B cell (primary cell): Measurements from ENCODE around the gene PALLD. TPM values are rescaled to one million over a fixed set of nuclear protein-coding genes. Genes with fewer than 3 reads are reported as not detected.

Experiments
- ATAC-seq: fragments of 200-7000 bp; cut with Tn5 transposase; one replicate; pipeline ENCODE4 v1.10.0; 2021; ENCODE audit warnings: low read depth, mild to moderate bottlenecking, moderate number of reproducible peaks, moderate library complexity
- CTCF ChIA-PET: fragments of 350-600 bp; sonication (Branson Sonifier 250); formaldehyde crosslinking; loops from one replicate; lab custom pipeline; 2021; ENCODE audit warnings: antibody characterized with exemption, inconsistent platforms; lab: Charles Lee
- POLR2A ChIA-PET: fragments of 350-600 bp; sonication (Branson Sonifier 250); formaldehyde crosslinking; loops from one replicate; lab custom pipeline; 2021; ENCODE audit warnings: antibody characterized with exemption; lab: Charles Lee
- DNase-seq: peaks from one replicate; pipeline ENCODE4 v3.0.0; 2013
- H2AFZ ChIP-seq: 2 replicates; pipeline ENCODE4 v1.6.1; 2012; ENCODE audit warnings: mild to moderate bottlenecking, low read depth, low read length; ENCODE audit not compliant: insufficient read depth, poor library complexity, severe bottlenecking
- H3K27ac ChIP-seq, 2 donors: 1 replicate in 1 of 2; 2 replicates in 1 of 2; pipeline ENCODE4 v1.5.1; 2012 to 2013; ENCODE audit warnings: low read length in 2 of 2, mild to moderate bottlenecking in 2 of 2, moderate library complexity in 1 of 2
- H3K27me3 ChIP-seq, 4 experiments: fragments of 200-600 bp in 1 of 4; sonication (generic) in 1 of 4; replicated peaks in 1 of 4; 1 replicate in 2 of 4; 2 replicates in 2 of 4; pipeline versions ENCODE4 v1.6.1 to v1.7.0; 2013 to 2016; ENCODE audit warnings: low read length in 3 of 4, mild to moderate bottlenecking in 2 of 4, mixed read lengths in 1 of 4, moderate library complexity in 1 of 4; ENCODE audit not compliant: insufficient read depth in 4 of 4, control insufficient read depth in 3 of 4; ENCODE audit errors: control extremely low read depth in 1 of 4
- H3K36me3 ChIP-seq, 2 experiments: replicated peaks in 1 of 2; 1 replicate in 1 of 2; 2 replicates in 1 of 2; pipeline versions ENCODE4 v1.6.1 to v1.7.1; 2013; ENCODE audit warnings: low read length in 1 of 2; ENCODE audit not compliant: insufficient read depth in 2 of 2, control insufficient read depth in 1 of 2; ENCODE audit errors: control extremely low read depth in 1 of 2, extremely low read depth in 1 of 2
- H3K4me1 ChIP-seq, 2 donors: fragments of 200-600 bp in 1 of 2; sonication (generic) in 1 of 2; 1 replicate in 1 of 2; 2 replicates in 1 of 2; pipeline versions ENCODE4 v1.5.1 to v1.6.1; 2013 to 2017; ENCODE audit warnings: low read length in 2 of 2; ENCODE audit not compliant: control insufficient read depth in 2 of 2, insufficient read depth in 2 of 2
- H3K4me2 ChIP-seq: replicated peaks from 2 replicates; pipeline ENCODE3; 2012; ENCODE audit warnings: mild to moderate bottlenecking, low read depth, low read length; ENCODE audit not compliant: poor library complexity, severe bottlenecking
- H3K4me3 ChIP-seq, 5 experiments: fragments of 200-600 bp in 1 of 5; sonication (generic) in 1 of 5; 1 replicate in 3 of 5; 2 replicates in 2 of 5; pipeline versions ENCODE4 v1.5.1 to v1.7.0; 2011 to 2016; ENCODE audit warnings: low read length in 4 of 5, mild to moderate bottlenecking in 4 of 5, low read depth in 2 of 5, control low read depth in 1 of 5, moderate library complexity in 1 of 5; ENCODE audit not compliant: insufficient read depth in 1 of 5; ENCODE audit errors: control extremely low read depth in 1 of 5, extremely low read depth in 1 of 5
- H3K79me2 ChIP-seq: fragments of 200-600 bp; sonication (generic); one replicate; pipeline ENCODE4 v1.6.0; 2016; ENCODE audit warnings: low read length; ENCODE audit not compliant: control insufficient read depth, insufficient read depth
- H3K9ac ChIP-seq: fragments of 200-600 bp; sonication (generic); 2 replicates; pipeline ENCODE4 v1.6.1; 2017; ENCODE audit warnings: mild to moderate bottlenecking, low read length, moderate library complexity
- H3K9me3 ChIP-seq, 3 donors: one replicate each; pipeline versions ENCODE4 v1.6.1 to v1.7.1; 2013; ENCODE audit warnings: low read length in 2 of 3; ENCODE audit not compliant: control insufficient read depth in 2 of 3, insufficient read depth in 1 of 3; ENCODE audit errors: control extremely low read depth in 1 of 3
- H4K20me1 ChIP-seq: 2 replicates; pipeline ENCODE4 v1.6.0; 2012; ENCODE audit warnings: mild to moderate bottlenecking, low read length; ENCODE audit not compliant: insufficient read depth, control insufficient read depth, poor library complexity, severe bottlenecking
- H3K27ac Mint-ChIP-seq: one replicate; pipeline ENCODE4 v1.8.0; 2021; ENCODE audit warnings: mixed read lengths
- H3K27me3 Mint-ChIP-seq: one replicate; pipeline ENCODE4 v1.8.0; 2021; ENCODE audit warnings: mixed read lengths
- H3K4me1 Mint-ChIP-seq: one replicate; pipeline ENCODE4 v1.8.0; 2021; ENCODE audit warnings: mixed read lengths
- H3K4me3 Mint-ChIP-seq: one replicate; pipeline ENCODE4 v1.8.0; 2021; ENCODE audit warnings: mixed read lengths
- H3K9me3 Mint-ChIP-seq: one replicate; pipeline ENCODE4 v1.8.0; 2022; ENCODE audit warnings: mixed read lengths; ENCODE audit not compliant: insufficient read depth
- CTCF ChIP-seq: fragments of 200-600 bp; IDR thresholded peaks from one replicate; pipeline ENCODE4 v1.8.0; 2022; ENCODE audit warnings: antibody characterized with exemption, mild to moderate bottlenecking
- EZH2 ChIP-seq: IDR thresholded peaks from 2 replicates; pipeline ENCODE4 v1.6.1; 2012; ENCODE audit warnings: borderline replicate concordance, low read depth, mild to moderate bottlenecking, moderate library complexity, low read length; ENCODE audit not compliant: insufficient read depth, poor library complexity, severe bottlenecking
- WGBS: methylation state at CpG from one replicate; pipeline ENCODE4 v1.1.5; 2013; ENCODE audit warnings: missing lambda C conversion rate; ENCODE audit not compliant: insufficient coverage; 5-methylcytosine and 5-hydroxymethylcytosine counted together
- intact Hi-C: fragments of 100-400 bp; cut with micrococcal nuclease; formaldehyde crosslinking; loops from one replicate; pipeline ENCODE4 v1.10.0; 2022
- polyA plus RNA-seq: library from polyadenylated mRNA; depleted of rRNA; stranded (reverse); fragments of >200 nt; gene quantifications from 2 replicates; pipeline ENCODE4 v1.2.3, GENCODE V29; 2012
- total RNA-seq, 2 donors: library from RNA; stranded (reverse); fragments of 120-200 nt in 1 of 2; gene quantifications; 1 replicate in 1 of 2; 2 replicates in 1 of 2; pipeline versions ENCODE4 v1.2.3 to v1.2.4, GENCODE V29; 2013 to 2022

PALLD gene
- total and polyA plus RNA-seq, 2 donors (not counting 1 experiment from before 2014, with no cell fraction given), result 0.63 to 0.71 TPM

GRCh38 chr4:168527560-168527959 is 30.7 kb downstream of the PALLD start:
- no peak for ATAC-seq
- Mint-ChIP-seq H3K4me1 (no peaks in the 10 kb centered on the region), H3K9me3 (no peaks in the 10 kb centered on the region), H3K4me3 (no peak overlapping the region), H3K27me3 (peaks cover 26% of the 10 kb centered on the region), H3K27ac (no peak overlapping the region)
- Histone ChIP-seq H3K9me3 (no peaks in the 10 kb centered on the region), H3K27me3 (no peaks in the 10 kb centered on the region), H3K4me1 (no peaks in the 10 kb centered on the region), H3K36me3 (no peaks in the 10 kb centered on the region), H3K4me2 (no peak overlapping the region), H3K27ac (no peak overlapping the region), H4K20me1 (no peaks in the 10 kb centered on the region), H3K79me2 (no peaks in the 10 kb centered on the region), H3K4me3 (no peak overlapping the region), H2AFZ (no peak overlapping the region), H3K9ac (no peak overlapping the region)
- ChIA-PET CTCF (no interaction called here), POLR2A (no interaction called here)
- 83% methylated on average over 1 of the region's 1 CpG for WGBS
- no peak for DNase-seq
- TF ChIP-seq CTCF, result no peak
- TF ChIP-seq EZH2, result no peak
- intact Hi-C loops, result no loop called here

GRCh38 chr4:168528131-168528949 is 31.5 kb downstream of the PALLD start:
- no peaks in the 10 kb centered on the region for H3K36me3 ChIP-seq
- no peaks in the 10 kb centered on the region for H3K79me2 ChIP-seq
- no peak overlapping the region for H3K4me3 ChIP-seq
- no peak overlapping the region for H3K4me2 ChIP-seq
- no peak overlapping the region for H3K9ac ChIP-seq
- no peak overlapping the region for H3K27ac ChIP-seq
- H3K27me3 ChIP-seq, result no peaks in the 10 kb centered on the region
- no peak for ATAC-seq
- CTCF ChIA-PET, result interaction anchor here (0.7 kb wide), 1 partner anchor 276 kb away, joined by 3 read pairs; no protein-coding TSS in a partner anchor
- 100% methylated on average over 3 of the region's 8 CpGs for WGBS
- peaks cover 26% of the 10 kb centered on the region for H3K27me3 Mint-ChIP-seq
- TF ChIP-seq CTCF (no peak), EZH2 (no peak)
- no peaks in the 10 kb centered on the region for H3K4me1 ChIP-seq
- no peak overlapping the region for H3K27ac Mint-ChIP-seq
- POLR2A ChIA-PET, result no interaction called here
- no peaks in the 10 kb centered on the region for H3K9me3 Mint-ChIP-seq
- intact Hi-C loops, result no loop called here
- no peak overlapping the region for H3K4me3 Mint-ChIP-seq
- H4K20me1 ChIP-seq, result no peaks in the 10 kb centered on the region
- no peaks in the 10 kb centered on the region for H3K4me1 Mint-ChIP-seq
- H3K9me3 ChIP-seq, result no peaks in the 10 kb centered on the region
- H2AFZ ChIP-seq, result no peak overlapping the region
- DNase-seq, result no peak
